ENCODE data around the gene CREB3L2. TPM values are rescaled to one million over a fixed set of nuclear protein-coding genes. Genes with fewer than 3 reads are reported as not detected.

The CREB3L2 gene
- total RNA-seq, 3 donors from 2014 or later: 15.8 to 54.3 (median 40.6) TPM

DNA sequence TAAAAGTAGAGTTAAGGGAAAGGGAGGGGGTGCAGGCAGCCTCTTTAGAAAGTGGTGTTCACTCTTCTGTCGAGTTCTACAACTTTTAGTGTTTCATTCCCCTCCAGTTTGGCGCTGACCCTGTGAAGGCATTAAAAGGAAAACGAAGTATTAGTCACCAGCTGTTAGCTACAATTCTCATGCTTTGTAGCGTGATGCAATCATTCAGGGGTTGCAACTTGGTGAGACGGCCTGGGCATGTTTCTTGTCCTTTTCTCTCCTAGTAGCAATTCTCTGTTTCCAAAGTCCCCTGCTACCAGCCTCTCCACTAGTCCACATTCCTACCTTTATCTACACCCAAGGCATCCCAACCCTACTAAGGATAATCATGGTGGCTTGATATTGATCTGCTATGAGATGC, 121.5 kb downstream of the CREB3L2 start:
- DNase-seq (no peak), ATAC-seq (no peak)
- no peak for TF ChIP-seq CTCF (IDR thresholded peaks at IDR 0.05)
- peaks cover 4% of the 10 kb centered on the region for H3K36me3 ChIP-seq (ENCODE audit: low read depth)
- H3K4me1 ChIP-seq (ENCODE audit: low read depth): no peaks in the 10 kb centered on the region
- H3K9me3 ChIP-seq: no peaks in the 10 kb centered on the region
- intact Hi-C loops (cut with DNase I, micrococcal nuclease): no loop called here
- H3K4me3 ChIP-seq: no peak overlapping the region

DNA sequence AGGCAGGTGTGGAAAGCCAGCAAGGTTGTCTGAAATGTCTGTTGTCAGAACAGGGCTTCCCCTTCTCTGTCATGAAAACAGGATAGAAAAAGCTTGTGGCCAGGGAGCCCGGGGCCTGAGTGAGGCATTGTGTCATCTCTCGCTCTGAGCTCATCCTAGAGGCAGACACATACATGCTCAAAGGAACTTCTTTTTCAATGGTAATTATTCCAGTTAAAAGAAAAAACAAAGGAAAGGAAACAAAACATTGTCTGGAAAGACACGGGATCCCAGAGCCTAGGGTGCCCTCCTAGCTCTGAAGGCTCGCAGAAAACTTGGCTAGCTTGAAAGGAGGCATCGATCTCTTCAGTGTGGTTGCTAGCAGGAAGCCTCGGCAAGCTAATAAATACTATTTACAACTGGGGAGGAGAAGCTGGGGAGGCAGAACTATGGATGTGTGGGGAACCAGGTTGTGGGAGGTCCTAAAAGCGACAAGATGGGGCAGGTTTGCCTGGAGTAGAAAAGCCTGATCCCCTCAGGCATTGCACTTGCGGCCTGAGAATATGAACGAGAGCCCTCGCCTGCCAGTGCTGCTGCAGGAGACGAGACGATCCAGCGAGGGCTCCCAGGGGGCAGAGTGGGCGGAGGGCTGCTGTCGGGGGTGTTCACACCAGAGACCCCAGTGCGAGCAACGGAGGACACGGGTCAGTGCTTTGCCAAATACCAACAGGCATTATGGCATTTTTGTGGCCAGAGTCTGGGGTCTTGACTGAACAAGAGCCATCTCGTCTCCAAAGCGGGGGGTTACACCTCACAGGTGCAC, 122.3 kb downstream of the CREB3L2 start:
- no peak for DNase-seq
- no peak for TF ChIP-seq CTCF (IDR thresholded peaks at IDR 0.05)
- H3K36me3 ChIP-seq (ENCODE audit: low read depth): no peaks in the 10 kb centered on the region
- ATAC-seq: no peak
- H3K4me3 ChIP-seq: no peak overlapping the region
- H3K4me1 ChIP-seq (ENCODE audit: low read depth): no peaks in the 10 kb centered on the region
- no peaks in the 10 kb centered on the region for H3K9me3 ChIP-seq
- intact Hi-C loops (cut with DNase I, micrococcal nuclease): no loop called here

GRCh38 chr7:137878333-137878961, 123.4 kb downstream of the CREB3L2 start:
- no peaks in the 10 kb centered on the region for H3K36me3 ChIP-seq (ENCODE audit: low read depth)
- peak; percentile 37 to 60 (median 58) for DNase-seq
- intact Hi-C loops (cut with DNase I, micrococcal nuclease): no loop called here
- no peaks in the 10 kb centered on the region for H3K4me1 ChIP-seq (ENCODE audit: low read depth)
- no peak for TF ChIP-seq CTCF (IDR thresholded peaks at IDR 0.05)
- H3K9me3 ChIP-seq: no peaks in the 10 kb centered on the region
- ATAC-seq: peak; percentile 28
- no peak overlapping the region for H3K4me3 ChIP-seq

DNA sequence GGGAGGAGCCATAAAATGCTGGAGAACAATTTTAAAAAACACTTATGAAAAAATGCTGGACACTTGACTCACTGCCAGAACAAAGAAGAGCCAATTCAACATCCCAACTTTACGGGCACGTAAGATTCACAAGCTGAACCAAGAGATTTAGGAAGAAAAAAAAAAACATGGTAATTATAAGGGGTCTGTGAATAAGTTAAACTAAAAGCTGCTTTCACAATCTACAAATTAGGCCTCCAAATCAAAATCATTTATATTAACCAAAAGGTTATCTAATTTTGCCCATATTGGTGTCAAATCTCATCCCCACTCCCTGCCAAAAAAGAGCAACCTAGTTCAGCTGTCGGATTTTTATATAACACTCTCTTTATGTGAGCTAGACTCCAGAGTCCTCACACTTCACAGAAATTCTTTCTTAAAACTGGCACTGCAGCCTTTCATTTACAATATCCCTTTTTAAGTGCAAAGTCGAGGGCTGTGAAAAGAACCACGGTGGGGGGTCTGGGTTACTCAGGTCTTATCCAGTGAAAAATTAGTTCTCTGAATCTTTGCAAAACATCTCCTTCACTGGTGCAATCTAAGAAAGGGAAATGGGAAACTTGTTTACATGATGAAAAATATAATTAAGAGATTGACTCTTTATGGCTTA, 124.7 kb downstream of the CREB3L2 start:
- no peak for TF ChIP-seq CTCF (IDR thresholded peaks at IDR 0.05)
- no peak overlapping the region for H3K4me3 ChIP-seq
- no peak for DNase-seq
- intact Hi-C loops (cut with DNase I, micrococcal nuclease): no loop called here
- no peaks in the 10 kb centered on the region for H3K36me3 ChIP-seq (ENCODE audit: low read depth)
- no peak for ATAC-seq
- H3K4me1 ChIP-seq (ENCODE audit: low read depth): no peaks in the 10 kb centered on the region
- no peaks in the 10 kb centered on the region for H3K9me3 ChIP-seq

DNA sequence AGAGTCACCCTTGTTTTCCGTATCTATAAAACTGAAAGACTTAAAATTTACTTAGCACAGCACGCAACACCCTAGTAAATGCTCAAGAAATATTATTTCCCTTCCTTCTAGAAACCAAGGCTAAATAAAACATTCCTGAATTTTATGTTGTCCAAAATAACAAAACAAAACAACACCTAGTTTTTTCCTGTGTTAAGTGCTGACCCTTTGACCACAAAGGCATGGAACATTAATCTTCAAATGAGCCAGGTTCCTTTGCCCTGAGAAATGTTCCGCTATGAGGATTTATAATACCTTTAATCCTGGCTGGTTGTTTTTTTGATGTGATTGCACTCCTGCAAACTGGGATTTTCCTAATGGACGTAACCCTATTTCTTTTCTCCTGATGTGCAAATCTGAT, 126.1 kb downstream of the CREB3L2 start:
- Histone ChIP-seq H3K4me3 (no peak overlapping the region), H3K36me3 (ENCODE audit: low read depth) (no peaks in the 10 kb centered on the region), H3K9me3 (no peaks in the 10 kb centered on the region), H3K4me1 (ENCODE audit: low read depth) (no peaks in the 10 kb centered on the region)
- DNase-seq (no peak), ATAC-seq (no peak)
- no peak for TF ChIP-seq CTCF (IDR thresholded peaks at IDR 0.05)
- intact Hi-C loops (cut with DNase I, micrococcal nuclease): no loop called here
